CMK (cell line): ENCODE data around the gene PAPSS1.
"Not testable (repeated sequence)": the region's sequence is repeated elsewhere in the genome, so short reads cannot be mapped to it uniquely, and the experiment has no call there.

ENCODE experiments used
- DNase-seq: peaks from one replicate; pipeline ENCODE4 v3.0.0-alpha.2; 2010; ENCODE audit warnings: low read depth

The PAPSS1 gene

GRCh38 chr4:107719922-107720722, at the start of gene PAPSS1:
PAPSS1 (minus strand) TSS chr4:107720234; CDS start chr4:107720179, 55 bp downstream.
- DNase-seq, result peak; percentile 89

- DNase-seq, result no peak
These were observed 40.4 kb upstream of the PAPSS1 start for GRCh38 chr4:107760281-107760947.

DNA sequence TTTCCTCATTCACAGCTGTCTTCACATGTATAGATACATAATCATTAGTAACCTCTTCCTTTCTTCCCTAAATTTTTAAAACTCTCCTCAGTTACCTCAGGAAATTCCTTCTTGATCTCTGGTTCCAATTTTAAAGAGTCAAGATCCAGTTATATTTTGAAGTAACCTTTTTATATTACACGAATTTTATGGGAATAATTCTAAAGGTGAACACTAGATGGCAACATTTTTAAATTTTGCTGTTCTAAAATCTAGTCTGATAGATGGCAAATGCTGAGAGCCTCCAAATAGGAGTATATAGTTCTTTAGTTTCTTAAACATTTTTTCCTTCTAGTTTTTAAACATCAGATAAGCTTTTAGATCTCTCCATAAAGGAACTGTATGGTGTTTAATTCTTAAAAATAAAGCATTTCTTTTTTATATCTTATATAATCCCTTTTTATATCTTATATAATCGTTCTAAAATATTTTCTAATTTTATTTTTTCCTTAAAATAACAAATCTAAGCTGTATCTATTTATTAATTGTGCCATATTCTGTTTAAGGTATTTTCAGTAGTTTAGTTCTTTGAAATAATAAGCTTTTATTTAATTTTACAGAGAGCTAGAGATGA, 37.9 kb upstream of the PAPSS1 start:
- no peak for DNase-seq

DNA sequence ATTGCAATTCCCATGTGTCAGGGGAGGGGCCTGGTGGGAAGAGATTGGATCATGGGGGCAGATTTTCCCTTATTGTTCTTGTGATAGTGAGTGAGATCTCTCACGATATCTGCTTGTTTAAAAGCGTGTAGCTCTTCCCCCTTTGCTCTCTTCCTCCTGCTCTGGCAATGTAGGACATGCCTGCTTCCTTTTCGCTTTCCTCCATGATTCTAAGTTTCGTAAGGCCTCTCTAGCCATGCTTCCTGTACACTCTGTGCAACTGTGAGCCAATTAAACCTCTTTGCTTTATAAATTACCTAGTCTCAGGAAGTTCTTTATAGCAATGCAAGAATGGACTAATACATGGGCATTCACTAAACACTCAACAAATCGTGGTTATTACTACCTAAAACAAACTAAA, 37.2 kb upstream of the PAPSS1 start:
- DNase-seq, result no peak

GRCh38 chr4:107755841-107756356, 35.9 kb upstream of the PAPSS1 start:
- DNase-seq, result no peak

- DNase-seq, result no peak
These were observed 31.6 kb upstream of the PAPSS1 start for GRCh38 chr4:107751670-107752069.

- DNase-seq, result no peak
These were observed 27.9 kb upstream of the PAPSS1 start for GRCh38 chr4:107747748-107748486.

DNA sequence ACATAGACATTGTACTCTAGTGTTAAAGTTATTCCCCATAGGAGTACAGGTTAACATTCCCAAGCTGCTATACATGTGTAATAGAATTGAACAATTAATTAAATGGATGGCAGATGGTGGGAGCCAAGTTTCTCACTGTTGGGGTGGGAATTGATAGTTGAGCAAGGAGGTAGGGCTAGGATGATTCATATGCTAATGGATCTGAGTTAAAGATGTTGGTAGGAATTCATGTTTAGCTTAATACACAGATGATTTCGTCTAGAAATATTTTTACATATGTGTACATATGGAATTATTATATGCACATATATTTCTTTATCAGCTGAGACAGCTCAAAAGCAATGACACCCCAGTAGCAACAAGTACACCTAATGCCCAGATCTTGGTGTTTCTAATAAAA, 26.1 kb upstream of the PAPSS1 start:
- no peak for DNase-seq

DNA sequence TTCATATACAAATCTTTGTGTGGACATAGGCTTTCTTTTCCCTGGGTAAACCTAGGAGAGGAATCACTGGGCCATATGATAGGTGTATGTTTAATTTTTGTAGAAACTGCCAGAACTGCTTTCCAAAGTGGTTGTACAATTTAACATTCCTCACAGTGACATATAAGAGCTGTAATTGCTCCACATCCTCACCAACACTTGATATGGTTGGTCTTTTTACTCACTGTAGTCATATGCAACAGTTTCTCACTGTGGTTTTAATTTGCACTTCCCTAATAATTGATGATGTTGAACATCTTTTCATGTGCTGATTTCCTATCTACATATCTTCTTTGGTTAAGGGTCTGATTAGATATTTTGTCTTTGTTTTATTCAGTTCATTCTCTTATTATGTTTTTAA, 24.5 kb upstream of the PAPSS1 start:
- no peak for DNase-seq

DNA sequence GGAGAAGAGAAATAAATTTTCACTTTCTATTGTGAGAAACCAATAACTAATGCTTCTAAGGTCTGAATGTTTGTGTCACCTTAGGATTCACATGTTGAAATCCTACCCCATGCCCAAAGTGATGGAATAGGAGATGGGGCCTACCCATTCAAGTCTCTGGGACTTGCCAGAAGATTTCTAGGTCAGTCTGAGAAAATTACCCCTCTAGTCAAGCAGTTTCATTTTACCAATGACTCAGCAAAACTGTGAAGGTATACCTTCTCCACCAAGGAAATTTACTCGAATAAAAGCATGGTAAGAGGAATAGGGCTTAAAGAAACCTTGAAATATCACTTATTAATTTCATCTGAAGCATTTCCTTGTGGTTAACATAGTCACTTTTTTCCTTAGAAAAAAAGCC, 23.5 kb upstream of the PAPSS1 start:
- DNase-seq, result no peak

DNA sequence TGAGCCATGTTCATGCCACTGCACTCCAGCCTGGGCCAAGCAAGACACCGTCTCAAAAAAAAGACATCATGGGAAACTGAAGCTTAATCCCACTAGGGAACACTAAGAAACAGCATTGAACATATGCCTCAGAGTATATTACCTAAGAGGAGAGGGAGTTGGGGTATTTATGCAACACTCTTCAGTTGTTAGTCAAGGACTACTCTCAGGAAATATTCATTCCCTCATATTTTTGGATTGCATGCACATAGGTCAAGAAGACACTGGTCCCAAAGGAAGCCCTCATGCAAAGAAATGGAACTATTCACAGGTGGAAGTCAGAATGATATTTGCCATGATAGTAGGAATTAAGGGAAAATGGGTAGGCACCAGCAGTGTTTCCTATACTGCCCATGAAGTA, 22.8 kb upstream of the PAPSS1 start:
- DNase-seq, result no peak

GRCh38 chr4:107742196-107742595, 22.2 kb upstream of the PAPSS1 start:
- no peak for DNase-seq

- DNase-seq, result no peak
These were observed 21.1 kb upstream of the PAPSS1 start for GRCh38 chr4:107740950-107741701.

DNA sequence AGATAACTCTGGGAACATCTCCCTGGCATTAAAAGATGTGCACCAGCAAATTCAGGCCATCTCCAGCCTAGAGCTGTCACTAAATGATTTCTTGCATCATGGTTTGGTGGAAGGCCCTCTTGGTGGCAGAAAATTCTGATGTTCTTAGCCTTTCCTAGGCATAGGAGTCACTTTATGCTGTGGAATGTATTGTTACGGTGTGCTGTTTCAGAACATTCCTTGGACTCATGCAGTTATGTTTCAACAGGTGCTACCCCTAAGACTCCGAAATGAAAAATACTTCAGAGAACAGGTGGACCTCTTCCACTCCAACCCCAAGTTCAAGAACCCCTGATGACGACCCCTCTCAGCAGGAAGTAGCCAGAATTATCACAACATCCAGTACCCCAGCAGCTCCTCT, 20.3 kb upstream of the PAPSS1 start:
- no peak for DNase-seq

- DNase-seq, result no peak
These were observed 17.4 kb upstream of the PAPSS1 start for GRCh38 chr4:107737450-107737849.

DNA sequence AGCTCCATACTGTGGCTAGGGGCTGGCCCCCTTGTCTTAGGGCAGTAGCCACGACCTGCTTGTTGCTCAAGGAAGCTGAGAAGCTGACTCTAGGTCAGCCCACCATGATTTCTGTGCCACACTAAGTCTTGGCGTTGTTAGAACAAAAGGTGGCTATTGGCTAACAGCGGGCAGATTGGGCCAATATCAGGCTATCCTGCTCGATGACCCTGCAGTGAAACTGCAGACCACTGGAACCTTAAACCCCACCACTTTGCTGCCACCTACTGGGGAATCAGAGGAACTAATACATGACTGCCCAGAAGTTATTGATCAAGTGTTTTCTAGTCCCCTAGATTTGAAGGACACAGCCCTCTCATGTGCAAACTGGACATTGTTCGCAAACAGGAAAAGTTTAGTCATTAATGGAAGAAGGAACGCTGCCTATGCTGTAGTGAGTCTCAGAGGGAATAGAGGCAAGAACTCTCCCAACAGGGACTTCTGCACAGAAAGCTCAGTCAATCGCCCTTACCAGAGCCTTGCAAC, 17.0 kb upstream of the PAPSS1 start:
- peak; percentile 51 for DNase-seq

DNA sequence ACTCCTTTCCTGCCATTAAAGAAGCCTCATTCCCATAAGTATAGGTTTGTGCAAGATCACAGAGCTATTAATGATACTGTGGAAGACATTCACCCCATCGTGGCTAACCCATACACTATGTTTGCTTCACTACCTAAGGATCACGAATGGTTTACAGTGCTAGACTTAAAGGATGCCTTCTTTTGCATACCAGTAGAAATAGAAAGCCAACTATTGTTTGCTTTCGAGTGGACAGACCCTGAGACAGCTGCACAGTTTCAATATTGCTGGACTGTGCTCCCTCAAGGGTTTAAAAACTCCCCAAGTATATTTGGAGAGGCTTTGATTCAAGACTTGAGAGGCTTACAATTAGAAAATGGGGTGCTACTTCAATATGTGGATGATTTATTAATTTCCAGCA, 16.0 kb upstream of the PAPSS1 start:
- DNase-seq, result no peak

DNA sequence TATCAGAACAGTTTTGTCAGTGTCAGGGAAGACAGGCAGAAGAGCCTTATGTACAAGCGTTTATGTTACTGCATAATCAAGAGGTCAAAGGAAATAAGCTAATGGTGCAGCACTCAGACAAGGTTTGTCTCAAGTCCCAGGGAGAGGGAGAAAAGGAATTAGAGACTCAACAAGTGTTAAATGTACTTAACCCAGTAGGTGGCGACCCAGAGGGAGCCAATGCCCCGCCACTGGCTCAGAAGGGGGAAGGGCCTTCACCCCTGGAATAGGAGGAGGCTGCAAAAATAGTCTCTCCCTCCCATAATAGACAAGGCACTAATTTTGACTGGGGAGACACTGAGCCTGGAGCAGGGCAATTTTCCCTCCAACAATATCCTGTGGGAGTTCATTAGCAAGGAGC, 14.1 kb upstream of the PAPSS1 start:
- no peak for DNase-seq

- no peak for DNase-seq
These were observed 13.4 kb upstream of the PAPSS1 start for GRCh38 chr4:107733431-107733925.

- not testable (repeated sequence) for DNase-seq
These were observed 9.0 kb upstream of the PAPSS1 start for GRCh38 chr4:107729050-107729449.
